ACHN (cell line): Measurements from ENCODE around the gene POU2F3.
"Not testable (repeated sequence)": the region's sequence is repeated elsewhere in the genome, so short reads cannot be mapped to it uniquely, and the experiment has no call there.

Source experiments
- DNase-seq: peaks from one replicate; pipeline ENCODE4 v3.0.0-alpha.2; 2015
- in situ Hi-C: cut with HindIII; loops from 2 replicates; pipeline ENCODE4 v1.10.0; 2017; ENCODE audit warnings: low sequenced_read_pairs, low pct_ligation_motif_present, low pct_unique_long_range_greater_than_20kb

Gene POU2F3

GRCh38 chr11:120268686-120269085 is 28.7 kb downstream of the POU2F3 start:
- in situ Hi-C loops: no loop called here
- no peak for DNase-seq

DNA sequence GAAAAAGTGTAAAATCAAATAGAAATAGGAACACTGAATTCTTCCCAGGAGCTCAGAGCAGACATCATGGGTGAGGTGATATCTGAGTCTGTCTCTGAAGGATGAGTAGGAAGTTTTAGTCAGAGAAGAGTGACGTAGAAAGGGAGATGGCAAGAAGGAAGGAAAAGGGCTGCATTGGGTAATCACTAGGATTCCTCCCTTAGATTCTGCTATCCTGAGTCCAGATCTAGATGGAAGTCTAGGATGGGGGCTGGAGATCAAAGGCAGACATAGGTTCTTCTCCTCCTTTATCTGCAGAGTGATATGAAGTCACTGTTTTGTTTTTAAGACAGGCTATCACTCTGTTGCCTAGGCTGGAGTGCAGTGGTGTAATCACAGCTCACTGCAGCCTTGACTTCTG is 30.4 kb downstream of the POU2F3 start:
- no peak for DNase-seq
- in situ Hi-C loops: no loop called here

GRCh38 chr11:120271672-120272071 is 31.7 kb downstream of the POU2F3 start:
- DNase-seq: no peak
- in situ Hi-C loops: no loop called here

GRCh38 chr11:120272303-120272702 is 32.4 kb downstream of the POU2F3 start:
- peak; percentile 49 for DNase-seq
- in situ Hi-C loops: no loop called here

- in situ Hi-C loops: no loop called here
- DNase-seq: peak; percentile 28
These were observed 33.5 kb downstream of the POU2F3 start for GRCh38 chr11:120273432-120273831.

- DNase-seq, in situ Hi-C loops: not testable (repeated sequence)
These were observed 34.0 kb downstream of the POU2F3 start for GRCh38 chr11:120273956-120274355.

DNA sequence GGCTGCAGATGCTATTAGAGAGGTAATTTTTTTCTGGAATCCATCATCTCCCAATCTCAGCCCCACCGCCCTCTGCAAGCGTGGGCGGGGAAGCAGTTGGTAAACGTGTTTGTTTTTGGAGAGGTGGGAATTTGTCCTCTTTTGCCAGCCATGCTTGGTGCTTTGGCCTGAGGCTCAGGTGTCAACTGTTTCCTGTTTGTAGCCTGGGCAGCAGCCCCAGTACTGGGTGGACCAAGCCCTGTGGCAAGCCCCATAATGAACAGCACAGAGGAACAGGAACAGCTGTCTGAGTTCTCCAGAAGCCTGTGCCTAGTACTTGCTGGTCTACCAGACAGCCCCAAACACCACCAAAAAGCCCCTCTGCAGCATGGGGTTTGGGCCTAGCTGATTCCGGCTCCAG is 39.6 kb downstream of the POU2F3 start:
- in situ Hi-C loops: no loop called here
- DNase-seq: no peak

DNA sequence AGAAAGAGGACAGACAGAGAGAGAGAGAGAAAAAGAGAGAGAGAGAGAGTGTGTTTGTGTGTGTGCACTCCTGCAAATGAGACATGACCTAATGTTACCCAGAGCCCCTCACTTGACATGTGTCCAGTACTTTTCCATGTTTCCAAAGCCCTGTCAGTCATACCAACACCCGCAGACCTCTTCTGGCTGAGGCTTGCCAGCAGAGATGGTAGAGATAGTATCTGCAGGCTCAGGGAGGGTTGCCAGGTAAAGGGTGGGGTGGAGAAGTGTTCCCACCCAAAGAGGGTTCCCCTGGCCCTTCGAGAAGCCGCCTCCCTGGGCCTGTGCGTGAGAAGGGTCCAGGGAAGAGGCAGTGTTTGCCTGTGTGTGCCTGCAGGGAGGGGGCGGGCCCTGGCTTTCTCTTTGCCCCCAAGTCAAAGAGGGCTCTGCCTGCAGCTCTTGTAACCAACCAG is 40.7 kb downstream of the POU2F3 start:
- DNase-seq: no peak
- in situ Hi-C loops: no loop called here

- no peak for DNase-seq
- in situ Hi-C loops: no loop called here
These were observed 41.3 kb downstream of the POU2F3 start for GRCh38 chr11:120281143-120281795.

GRCh38 chr11:120283124-120283523 is 43.2 kb downstream of the POU2F3 start:
- no peak for DNase-seq
- in situ Hi-C loops: no loop called here

DNA sequence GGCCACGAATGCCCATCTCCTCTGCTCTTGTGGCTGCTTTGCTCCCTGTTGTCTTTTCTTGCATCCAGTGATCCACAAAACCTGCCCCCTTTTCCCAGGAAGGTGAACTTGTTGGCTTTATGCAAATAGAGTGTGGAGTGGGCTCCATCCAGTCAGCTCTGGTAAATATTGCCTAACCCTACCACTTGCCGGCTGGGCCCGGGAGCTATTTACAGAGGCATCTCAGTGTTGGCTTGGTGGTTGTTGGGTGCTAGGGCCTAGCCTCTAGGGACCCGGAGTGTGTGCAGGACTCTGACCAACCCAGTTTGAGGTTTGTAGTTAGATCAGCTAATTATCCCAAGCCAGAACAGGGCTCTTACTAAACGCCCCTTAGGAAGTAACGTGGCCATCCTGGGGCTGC is 44.3 kb downstream of the POU2F3 start:
- DNase-seq: no peak
- in situ Hi-C loops: no loop called here

DNA sequence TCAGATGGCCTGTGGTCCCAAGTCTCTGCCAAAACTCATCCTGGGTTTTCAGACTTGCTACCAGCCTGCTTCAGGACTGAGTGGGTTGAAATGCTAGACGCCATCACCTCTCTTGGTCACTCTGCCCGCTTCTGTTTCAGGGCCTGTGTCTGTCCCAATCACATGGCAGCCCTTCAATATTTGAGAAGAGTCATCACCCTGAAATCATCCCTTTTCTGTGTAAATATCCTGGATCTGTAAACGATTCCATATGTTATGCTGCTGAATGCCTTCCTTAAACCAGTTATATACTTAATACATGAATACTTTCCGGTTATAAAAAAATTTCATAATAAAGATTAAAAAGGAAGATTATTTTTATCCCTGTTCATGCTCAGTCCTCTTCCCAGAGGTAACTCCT is 45.3 kb downstream of the POU2F3 start:
- in situ Hi-C loops: no loop called here
- no peak for DNase-seq

GRCh38 chr11:120288021-120288420 is 48.1 kb downstream of the POU2F3 start:
- in situ Hi-C loops: no loop called here
- DNase-seq: no peak

DNA sequence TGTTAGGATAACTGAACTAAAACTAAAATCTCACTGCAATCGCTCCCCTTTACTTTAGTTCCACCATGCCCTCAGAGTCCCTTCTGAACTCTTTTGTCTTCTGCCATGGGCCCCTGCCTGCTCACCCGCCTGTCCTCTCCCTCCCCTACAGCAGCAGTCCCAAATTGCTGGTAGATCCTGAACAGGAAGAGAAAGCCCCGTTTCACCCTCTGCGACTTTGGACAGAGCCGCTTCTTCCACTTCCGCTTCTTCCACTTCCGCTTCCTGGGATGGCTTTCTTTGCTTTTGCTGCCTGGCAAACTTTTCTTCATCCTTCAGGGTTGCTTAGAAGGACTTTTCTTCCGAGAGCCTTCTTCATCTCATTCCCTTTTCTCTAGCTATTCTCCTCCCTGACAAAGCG is 49.5 kb downstream of the POU2F3 start:
- in situ Hi-C loops: no loop called here
- no peak for DNase-seq

DNA sequence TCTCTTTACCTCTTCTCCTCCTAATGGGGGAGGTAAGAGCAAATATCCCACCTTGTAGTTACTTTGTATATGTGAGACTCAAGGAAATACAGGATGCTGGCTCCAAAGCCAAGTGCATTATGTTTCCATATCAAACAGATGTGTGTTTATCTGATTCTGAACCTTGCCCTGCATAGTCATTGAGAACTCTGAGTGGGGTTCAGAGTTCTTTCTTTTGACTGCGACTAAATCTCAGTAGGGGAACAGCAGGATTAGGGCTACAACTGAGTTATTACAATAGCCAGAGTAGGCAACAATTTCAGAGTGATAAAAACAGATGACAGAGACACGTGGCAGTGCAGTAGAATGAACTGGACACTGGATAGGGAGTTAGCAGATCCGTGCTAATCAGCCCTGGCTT is 51.0 kb downstream of the POU2F3 start:
- in situ Hi-C loops: no loop called here
- no peak for DNase-seq

- in situ Hi-C loops: no loop called here
These were observed 53.3 kb downstream of the POU2F3 start for GRCh38 chr11:120293038-120293800.

DNA sequence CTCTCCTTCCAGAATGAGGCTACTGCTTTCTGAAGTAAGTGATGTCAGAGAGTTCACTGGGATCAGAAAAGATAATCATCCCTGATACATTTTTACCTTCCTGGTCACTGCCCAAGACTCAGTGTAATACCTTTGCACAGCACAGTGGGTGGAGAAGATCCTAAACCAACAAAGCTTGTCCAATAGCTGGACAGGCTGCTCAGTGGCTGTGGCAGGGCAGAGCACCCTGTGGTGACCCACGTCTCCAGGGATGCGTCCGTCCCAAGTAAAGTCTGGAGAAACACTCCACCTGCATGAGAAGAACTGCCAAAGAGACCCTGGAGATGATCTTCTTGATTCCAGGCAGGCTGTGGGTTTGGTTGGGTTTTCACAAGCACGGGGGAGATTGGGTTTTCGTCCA is 54.2 kb downstream of the POU2F3 start:
- in situ Hi-C loops: no loop called here
- no peak for DNase-seq

More at GRCh38 chr11:120293038-120293800, 53.3 kb downstream of the POU2F3 start:
- no peak for DNase-seq

- in situ Hi-C loops: no loop called here
- no peak for DNase-seq
These were observed 55.2 kb downstream of the POU2F3 start for GRCh38 chr11:120295099-120295498.

- in situ Hi-C loops: no loop called here
- no peak for DNase-seq
These were observed 56.6 kb downstream of the POU2F3 start for GRCh38 chr11:120296554-120296953.

- in situ Hi-C loops: no loop called here
- DNase-seq: no peak
These were observed 58.5 kb downstream of the POU2F3 start for GRCh38 chr11:120298461-120298860.
